Caki2 (cell line): Measurements from ENCODE around the gene THEMIS2. TPM values are rescaled to one million over a fixed set of nuclear protein-coding genes. Genes with fewer than 3 reads are reported as not detected.

Experiments
- DNase-seq: peaks from one replicate; pipeline ENCODE4 v3.0.0-alpha.2; 2015; ENCODE audit warnings: low read depth
- in situ Hi-C: cut with HindIII; loops from 2 replicates; pipeline ENCODE4 v1.10.0; 2016; ENCODE audit warnings: low sequenced_read_pairs, low pct_unique_long_range_greater_than_20kb, mixed read lengths
- total RNA-seq: library from RNA; depleted of rRNA; stranded (reverse); fragments of >200 nt; shearing (Covaris generic); gene quantifications from 2 replicates; pipeline ENCODE4 v1.2.3, GENCODE V29; 2014; ENCODE audit warnings: low replicate concordance

THEMIS2 gene
- total RNA-seq, 1 experiment from 2014 or later, result 3.4 TPM

DNA sequence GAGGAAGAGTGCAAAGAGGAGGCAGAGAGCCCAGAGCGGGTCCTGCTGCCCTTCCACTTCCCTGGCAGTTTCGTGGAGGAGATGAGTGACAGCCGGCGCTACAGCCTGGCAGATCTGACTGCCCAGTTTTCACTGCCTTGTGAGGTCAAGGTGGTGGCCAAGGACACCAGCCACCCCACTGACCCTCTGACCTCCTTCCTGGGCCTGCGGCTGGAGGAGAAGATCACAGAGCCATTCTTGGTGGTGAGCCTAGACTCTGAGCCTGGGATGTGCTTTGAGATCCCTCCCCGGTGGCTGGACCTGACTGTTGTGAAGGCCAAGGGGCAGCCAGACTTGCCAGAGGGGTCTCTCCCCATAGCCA is 10.2 kb downstream of the THEMIS2 start:
- DNase-seq, result no peak
- in situ Hi-C loops, result no loop called here

DNA sequence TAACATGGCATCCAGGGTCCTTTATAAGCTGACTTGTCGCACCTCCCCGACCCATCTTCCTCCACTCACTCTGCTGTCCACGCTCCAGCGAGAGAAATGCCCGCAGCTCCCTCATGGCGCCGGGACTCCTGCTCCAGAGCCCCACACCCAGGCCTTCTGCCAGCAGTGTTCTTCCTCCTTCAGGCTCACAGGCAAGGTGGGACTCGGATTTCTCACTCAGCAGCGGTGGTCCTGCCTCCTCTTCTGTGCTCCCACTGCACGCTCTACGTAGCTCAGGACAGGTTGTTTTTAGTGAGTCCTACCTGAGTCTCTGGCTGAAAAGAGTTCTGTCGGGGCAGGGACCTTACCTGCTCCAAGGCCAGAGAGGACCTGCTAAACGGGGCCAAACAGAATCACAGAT is 11.2 kb downstream of the THEMIS2 start:
- in situ Hi-C loops, result no loop called here

DNA sequence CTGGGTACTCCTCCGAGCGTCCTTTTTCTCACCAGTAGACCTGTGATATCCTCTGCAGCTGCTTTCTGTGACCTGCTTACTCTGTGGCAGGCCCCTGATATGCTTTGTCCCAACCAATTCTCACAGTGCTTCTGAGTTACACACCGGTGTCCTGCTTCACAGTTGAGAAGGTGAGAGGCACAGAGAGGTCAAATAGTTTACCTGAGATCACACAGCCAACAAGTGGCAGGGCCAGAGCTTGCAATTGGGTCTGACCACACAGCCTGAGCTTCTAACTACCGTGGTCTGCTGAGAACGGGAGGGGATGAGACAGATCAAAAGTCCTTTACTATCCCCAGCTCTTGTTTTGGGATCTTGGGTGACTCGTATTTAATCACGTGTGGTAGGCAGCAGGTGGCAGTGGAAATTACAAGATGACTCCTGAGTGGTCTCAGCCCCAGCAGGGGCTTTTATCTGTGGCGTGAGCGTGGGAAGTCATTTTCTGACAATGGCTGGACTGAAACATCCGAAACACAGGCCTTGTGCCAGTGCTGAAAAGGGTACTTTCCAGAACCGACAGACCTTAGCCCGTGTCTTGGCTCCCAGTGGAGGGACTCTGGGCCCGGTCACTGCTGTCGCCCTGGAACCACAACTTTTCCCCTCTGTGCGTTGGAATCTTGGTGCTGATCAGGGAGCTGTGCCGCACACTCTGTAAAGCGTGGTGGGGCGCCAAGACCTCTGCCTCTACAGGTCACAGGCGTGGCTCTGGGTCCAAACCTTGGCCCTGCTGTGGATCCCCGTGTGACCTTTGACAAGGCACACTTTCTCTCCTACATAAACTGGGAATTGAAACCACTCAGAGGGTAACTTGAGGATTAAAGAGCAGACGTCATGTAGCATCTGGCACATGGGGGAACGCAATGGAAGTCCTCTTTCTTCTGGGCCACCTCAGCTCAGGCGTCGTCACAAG is 11.9 kb downstream of the THEMIS2 start:
- in situ Hi-C loops, result no loop called here
- DNase-seq, result no peak

More for the DNA sequence above, 11.2 kb downstream of the THEMIS2 start:
- DNase-seq, result no peak

DNA sequence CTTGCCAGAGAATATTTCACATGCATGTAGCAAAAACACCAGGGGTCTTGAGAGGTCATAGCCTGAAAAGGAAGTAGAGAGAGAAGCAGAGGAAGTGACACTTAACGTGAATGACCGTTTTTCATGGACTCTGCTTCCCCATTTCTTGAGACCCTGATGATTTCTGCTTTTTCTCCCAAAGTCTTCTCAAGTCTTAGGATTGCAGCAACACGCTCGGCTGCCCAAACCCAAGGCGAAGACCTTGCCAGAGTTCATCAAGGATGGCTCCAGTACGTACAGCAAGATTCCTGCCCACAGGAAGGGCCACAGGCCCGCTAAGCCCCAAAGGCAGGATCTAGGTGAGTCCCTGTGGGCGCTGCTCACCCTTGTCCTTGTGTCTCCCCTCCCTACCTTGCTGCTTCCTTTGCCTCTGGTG is 12.8 kb downstream of the THEMIS2 start:
- in situ Hi-C loops, result no loop called here

GRCh38 chr1:27885621-27886352 is 13.4 kb downstream of the THEMIS2 start:
- DNase-seq, result no peak
- in situ Hi-C loops, result no loop called here

More for the DNA sequence above, 12.8 kb downstream of the THEMIS2 start:
- no peak for DNase-seq

DNA sequence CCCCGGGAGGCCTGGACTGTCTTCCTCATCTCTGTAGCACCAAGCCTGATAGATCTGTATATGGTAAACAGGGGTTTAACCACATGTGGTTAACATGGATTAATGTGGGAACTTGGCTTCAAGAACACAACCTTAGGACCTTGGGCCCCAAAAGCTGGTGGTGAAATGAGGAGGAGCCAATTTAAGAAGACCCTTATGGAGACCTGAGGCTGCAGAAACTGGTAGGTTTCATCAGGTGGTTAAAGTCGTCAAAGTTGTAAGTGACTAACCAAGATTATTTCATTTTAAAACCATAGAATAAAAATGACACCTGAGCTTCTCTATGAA is 14.0 kb downstream of the THEMIS2 start:
- in situ Hi-C loops, result no loop called here
- DNase-seq, result no peak

DNA sequence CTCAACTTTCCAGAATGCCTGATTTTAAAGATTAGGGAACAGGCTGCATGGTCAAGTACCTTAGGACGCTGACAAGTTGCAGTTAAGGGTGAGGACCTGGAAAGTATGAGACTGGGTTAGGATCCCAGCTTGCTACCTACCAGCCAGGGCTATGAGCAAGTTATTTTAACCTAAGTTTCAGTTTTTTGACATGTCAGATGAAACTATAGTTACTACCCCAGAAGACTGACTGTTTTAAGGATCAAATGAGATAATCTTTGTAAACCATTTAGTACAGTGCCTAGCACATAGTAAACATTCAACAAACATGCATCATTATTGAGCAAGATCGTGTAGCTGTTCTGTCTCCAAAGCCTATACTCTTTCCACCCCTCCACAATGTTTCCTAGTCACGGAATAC is 14.4 kb downstream of the THEMIS2 start:
- in situ Hi-C loops, result no loop called here

GRCh38 chr1:27887215-27888021 is 15.1 kb downstream of the THEMIS2 start:
- in situ Hi-C loops, result no loop called here

More for the DNA sequence above, 14.4 kb downstream of the THEMIS2 start:
- DNase-seq, result no peak

GRCh38 chr1:27889506-27889905 is 17.2 kb downstream of the THEMIS2 start:
- no peak for DNase-seq
- in situ Hi-C loops, result no loop called here

More at GRCh38 chr1:27887215-27888021, 15.1 kb downstream of the THEMIS2 start:
- DNase-seq, result no peak

DNA sequence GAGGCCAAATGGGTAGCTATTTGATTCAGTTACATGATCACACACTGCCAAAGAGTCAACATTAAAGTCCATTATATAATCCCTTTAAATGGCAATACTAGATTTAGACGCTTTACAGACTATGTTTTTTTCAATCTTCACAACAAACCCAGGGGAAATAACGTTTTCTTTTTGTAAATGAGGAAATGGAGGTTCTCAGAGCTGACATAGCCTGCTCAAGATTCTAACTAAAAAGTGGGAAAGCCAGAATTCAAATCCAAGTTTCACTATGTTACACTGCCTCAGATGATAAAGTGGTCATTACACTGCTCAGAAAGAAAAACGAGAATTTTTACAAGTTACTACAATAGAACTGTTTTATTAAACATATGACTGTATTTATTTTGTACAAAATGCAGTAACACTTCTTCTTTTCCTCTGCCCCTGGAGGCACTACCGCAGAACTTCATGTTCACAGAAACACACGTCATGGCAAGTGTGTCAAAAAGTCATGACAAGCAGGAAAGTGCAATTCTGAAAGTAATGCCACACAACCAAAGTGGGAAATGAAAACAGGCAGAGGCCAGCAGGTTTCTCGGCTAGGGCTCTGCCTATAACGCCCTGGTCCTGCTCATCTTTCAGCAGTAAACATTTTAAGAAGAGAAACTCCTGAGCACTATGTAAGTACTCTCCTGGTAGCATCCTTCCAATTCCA is 19.0 kb downstream of the THEMIS2 start:
- in situ Hi-C loops, result no loop called here
- DNase-seq, result no peak

DNA sequence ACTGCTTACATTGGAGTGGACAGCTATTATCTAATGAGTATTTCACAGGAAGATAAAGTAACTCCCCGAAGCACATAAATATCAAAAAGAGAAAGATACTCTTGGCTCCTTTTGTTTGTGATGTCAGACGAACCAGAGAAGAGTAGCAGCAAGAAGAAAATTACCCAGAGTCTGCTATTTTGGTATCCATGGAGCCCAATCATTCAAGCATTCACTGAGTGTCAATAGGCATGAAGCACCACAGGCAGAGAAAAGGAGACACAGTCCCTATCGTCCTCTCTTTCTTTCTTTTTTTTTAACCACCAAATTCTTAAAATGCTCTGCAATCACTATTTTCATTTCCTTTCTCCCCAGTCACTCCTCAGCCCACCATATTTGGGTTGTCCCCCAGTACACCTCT is 22.2 kb downstream of the THEMIS2 start:
- no peak for DNase-seq
- in situ Hi-C loops, result no loop called here

DNA sequence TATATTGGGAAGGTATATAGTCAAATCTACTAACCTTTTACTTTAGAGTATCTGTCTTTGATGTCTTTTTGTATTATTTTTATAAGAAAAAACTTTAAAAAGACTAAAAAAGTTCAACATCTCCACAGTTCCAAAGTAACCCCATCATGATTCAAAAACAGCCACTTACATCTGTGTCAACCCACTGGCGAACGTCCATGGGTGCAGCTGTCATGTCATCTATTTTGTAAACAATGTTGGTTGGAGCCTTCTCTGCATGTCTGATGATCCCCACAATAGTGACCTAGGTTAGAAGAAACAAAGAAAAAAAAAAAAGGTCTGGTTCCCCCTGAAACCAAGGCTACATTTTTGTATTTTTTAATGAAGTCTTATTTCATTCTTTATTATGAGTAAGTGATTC is 34.4 kb downstream of the THEMIS2 start:
- DNase-seq, result no peak
- in situ Hi-C loops, result no loop called here

DNA sequence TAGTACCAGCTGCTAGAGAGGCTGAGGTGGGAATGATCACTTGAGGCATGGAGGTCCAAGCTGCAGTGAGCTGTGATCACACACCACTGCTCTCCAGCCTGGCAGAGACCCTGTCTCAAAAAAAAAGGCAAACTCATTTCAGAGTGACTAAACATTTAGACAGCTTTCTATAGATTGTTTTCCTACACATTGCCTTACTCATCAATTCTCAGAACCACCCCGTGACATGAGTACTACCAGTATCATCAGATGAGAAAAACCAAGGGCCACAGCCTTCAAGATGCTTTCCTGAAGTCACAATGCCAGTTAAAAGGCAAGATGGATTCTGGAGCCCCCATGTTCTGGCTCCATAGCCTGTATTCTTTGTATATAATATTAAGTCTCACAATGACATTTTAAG is 40.1 kb downstream of the THEMIS2 start:
- no peak for DNase-seq
- in situ Hi-C loops, result no loop called here

GRCh38 chr1:27915082-27915575 is 42.8 kb downstream of the THEMIS2 start:
- DNase-seq, result no peak
- in situ Hi-C loops, result no loop called here

GRCh38 chr1:27922272-27922671 is 49.9 kb downstream of the THEMIS2 start:
- no peak for DNase-seq
- in situ Hi-C loops, result no loop called here

- in situ Hi-C loops, result no loop called here
- DNase-seq, result no peak
Observed at GRCh38 chr1:27928216-27928954, 56.0 kb downstream of the THEMIS2 start.

GRCh38 chr1:27931184-27931583 is 58.8 kb downstream of the THEMIS2 start:
- DNase-seq, result no peak
- in situ Hi-C loops, result no loop called here
